IgD-negative memory B cell (primary cell): ENCODE data around the gene TFG. TPM values are rescaled to one million over a fixed set of nuclear protein-coding genes. Genes with fewer than 3 reads are reported as not detected.

ENCODE experiments used
- H3K27ac Mint-ChIP-seq, 3 donors: one replicate each; pipeline ENCODE4 v1.8.0; 2020 to 2022; ENCODE audit warnings: mild to moderate bottlenecking in 3 of 3, mixed read lengths in 3 of 3, moderate library complexity in 1 of 3
- H3K27me3 Mint-ChIP-seq: one replicate; pipeline ENCODE4 v1.8.0; 2021; ENCODE audit warnings: mixed read lengths
- H3K36me3 Mint-ChIP-seq: one replicate; pipeline ENCODE4 v1.8.0; 2020; ENCODE audit warnings: mild to moderate bottlenecking, mixed read lengths
- H3K4me1 Mint-ChIP-seq, 3 donors: one replicate each; pipeline ENCODE4 v1.8.0; 2020 to 2022; ENCODE audit warnings: mixed read lengths in 3 of 3, mild to moderate bottlenecking in 1 of 3
- H3K4me3 Mint-ChIP-seq, 4 donors: one replicate each; pipeline ENCODE4 v1.8.0; 2020 to 2022; ENCODE audit warnings: mild to moderate bottlenecking in 4 of 4, mixed read lengths in 4 of 4, moderate library complexity in 3 of 4
- H3K9me3 Mint-ChIP-seq, 3 donors: one replicate each; pipeline ENCODE4 v1.8.0; 2020 to 2021; ENCODE audit warnings: mixed read lengths in 3 of 3, mild to moderate bottlenecking in 1 of 3
- polyA plus RNA-seq: library from polyadenylated mRNA; unstranded; fragments of 300-500 nt; fragmentation: Illumina TruSeq; gene quantifications from one replicate; pipeline ENCODE4 v1.2.3, GENCODE V29; 2021

Gene TFG
- polyA plus RNA-seq, 1 donor from 2014 or later, result 54.5 TPM

GRCh38 chr3:100759159-100759558 lies 49.9 kb downstream of the TFG start:
- Mint-ChIP-seq H3K4me1 (peaks cover 7 to 9% (median 7%) of the 10 kb centered on the region in 3 donors), H3K27ac (no peak overlapping the region), H3K27me3 (no peaks in the 10 kb centered on the region), H3K4me3 (no peak overlapping the region), H3K36me3 (no peaks in the 10 kb centered on the region), H3K9me3 (peaks cover 0 to 1% (median 0%) of the 10 kb centered on the region in 3 donors)

- H3K9me3 Mint-ChIP-seq, result peaks cover 0 to 1% (median 0%) of the 10 kb centered on the region in 3 donors
- no peak overlapping the region for H3K27ac Mint-ChIP-seq
- peaks cover 2% of the 10 kb centered on the region for H3K36me3 Mint-ChIP-seq
- H3K4me3 Mint-ChIP-seq, result no peak overlapping the region
- no peaks in the 10 kb centered on the region for H3K27me3 Mint-ChIP-seq
- H3K4me1 Mint-ChIP-seq, result peaks cover 7 to 9% (median 7%) of the 10 kb centered on the region in 3 donors
These were observed 50.7 kb downstream of the TFG start for GRCh38 chr3:100759950-100760349.

- Mint-ChIP-seq H3K4me1 (peaks cover 7 to 9% (median 7%) of the 10 kb centered on the region in 3 donors), H3K9me3 (peaks cover 0 to 1% (median 0%) of the 10 kb centered on the region in 3 donors), H3K27me3 (no peaks in the 10 kb centered on the region), H3K4me3 (no peak overlapping the region), H3K36me3 (peaks cover 2% of the 10 kb centered on the region), H3K27ac (no peak overlapping the region)
These were observed 51.1 kb downstream of the TFG start for GRCh38 chr3:100760377-100760776.

GRCh38 chr3:100761211-100761942 lies 52.1 kb downstream of the TFG start:
- Mint-ChIP-seq H3K27me3 (no peaks in the 10 kb centered on the region), H3K4me1 (peaks cover 7 to 9% (median 7%) of the 10 kb centered on the region in 3 donors), H3K27ac (peak overlapping the region in 1 of 3 donors; percentile 35), H3K9me3 (peaks cover 0 to 1% (median 0%) of the 10 kb centered on the region in 3 donors), H3K36me3 (peaks cover 2% of the 10 kb centered on the region), H3K4me3 (no peak overlapping the region)

- peaks cover 0 to 1% (median 0%) of the 10 kb centered on the region in 3 donors for H3K9me3 Mint-ChIP-seq
- peaks cover 2% of the 10 kb centered on the region for H3K36me3 Mint-ChIP-seq
- no peak overlapping the region for H3K27ac Mint-ChIP-seq
- peaks cover 7 to 8% (median 7%) of the 10 kb centered on the region in 3 donors for H3K4me1 Mint-ChIP-seq
- no peak overlapping the region for H3K4me3 Mint-ChIP-seq
- no peaks in the 10 kb centered on the region for H3K27me3 Mint-ChIP-seq
These were observed 52.7 kb downstream of the TFG start for GRCh38 chr3:100761951-100762350.

GRCh38 chr3:100765437-100765975 lies 56.2 kb downstream of the TFG start:
- H3K27me3 Mint-ChIP-seq, result no peaks in the 10 kb centered on the region
- H3K9me3 Mint-ChIP-seq, result peaks cover 0 to 1% (median 0%) of the 10 kb centered on the region in 3 donors
- H3K36me3 Mint-ChIP-seq, result peaks cover 2% of the 10 kb centered on the region
- H3K4me3 Mint-ChIP-seq, result no peak overlapping the region
- H3K4me1 Mint-ChIP-seq, result no peaks in the 10 kb centered on the region
- H3K27ac Mint-ChIP-seq, result no peak overlapping the region

- no peak overlapping the region for H3K4me3 Mint-ChIP-seq
These were observed 56.8 kb downstream of the TFG start for GRCh38 chr3:100766069-100766468.

GRCh38 chr3:100769693-100770092 lies 60.4 kb downstream of the TFG start:
- Mint-ChIP-seq H3K27me3 (no peaks in the 10 kb centered on the region), H3K9me3 (peaks cover 0 to 2% (median 0%) of the 10 kb centered on the region in 3 donors), H3K4me3 (no peak overlapping the region), H3K27ac (no peak overlapping the region), H3K36me3 (peaks cover 3% of the 10 kb centered on the region), H3K4me1 (no peaks in the 10 kb centered on the region)

More at GRCh38 chr3:100766069-100766468, 56.8 kb downstream of the TFG start:
- Mint-ChIP-seq H3K9me3 (peaks cover 0 to 1% (median 0%) of the 10 kb centered on the region in 3 donors), H3K27me3 (no peaks in the 10 kb centered on the region), H3K36me3 (peaks cover 2% of the 10 kb centered on the region), H3K27ac (no peak overlapping the region), H3K4me1 (no peaks in the 10 kb centered on the region)

- H3K27me3 Mint-ChIP-seq, result peaks cover 1% of the 10 kb centered on the region
- no peak overlapping the region for H3K4me3 Mint-ChIP-seq
- peaks cover 0 to 2% (median 0%) of the 10 kb centered on the region in 3 donors for H3K9me3 Mint-ChIP-seq
- no peaks in the 10 kb centered on the region for H3K4me1 Mint-ChIP-seq
- H3K36me3 Mint-ChIP-seq, result peaks cover 2% of the 10 kb centered on the region
- no peak overlapping the region for H3K27ac Mint-ChIP-seq
These were observed 65.9 kb downstream of the TFG start for GRCh38 chr3:100775226-100775625.

- Mint-ChIP-seq H3K9me3 (peaks cover 0 to 2% (median 0%) of the 10 kb centered on the region in 3 donors), H3K4me3 (no peak overlapping the region), H3K27me3 (peaks cover 1% of the 10 kb centered on the region), H3K4me1 (no peaks in the 10 kb centered on the region), H3K36me3 (peaks cover 2% of the 10 kb centered on the region), H3K27ac (no peak overlapping the region)
These were observed 66.4 kb downstream of the TFG start for GRCh38 chr3:100775669-100776068.

GRCh38 chr3:100776097-100776729 lies 66.9 kb downstream of the TFG start:
- H3K9me3 Mint-ChIP-seq, result peaks cover 0 to 2% (median 0%) of the 10 kb centered on the region in 3 donors
- peaks cover 1% of the 10 kb centered on the region for H3K27me3 Mint-ChIP-seq
- H3K4me1 Mint-ChIP-seq, result no peaks in the 10 kb centered on the region
- H3K4me3 Mint-ChIP-seq, result no peak overlapping the region
- H3K36me3 Mint-ChIP-seq, result peaks cover 2% of the 10 kb centered on the region
- no peak overlapping the region for H3K27ac Mint-ChIP-seq

GRCh38 chr3:100776746-100777145 lies 67.5 kb downstream of the TFG start:
- Mint-ChIP-seq H3K36me3 (peaks cover 2% of the 10 kb centered on the region), H3K27me3 (peaks cover 1% of the 10 kb centered on the region), H3K4me3 (no peak overlapping the region), H3K9me3 (peaks cover 0 to 2% (median 0%) of the 10 kb centered on the region in 3 donors), H3K4me1 (no peaks in the 10 kb centered on the region), H3K27ac (no peak overlapping the region)

- Mint-ChIP-seq H3K36me3 (peaks cover 2% of the 10 kb centered on the region), H3K4me1 (no peaks in the 10 kb centered on the region), H3K27me3 (peaks cover 1% of the 10 kb centered on the region), H3K4me3 (no peak overlapping the region), H3K27ac (peak overlapping the region in 1 of 3 donors; percentile 13), H3K9me3 (peaks cover 0 to 2% (median 0%) of the 10 kb centered on the region in 3 donors)
These were observed 68.0 kb downstream of the TFG start for GRCh38 chr3:100777271-100777670.

GRCh38 chr3:100779480-100779879 lies 70.2 kb downstream of the TFG start:
- peaks cover 0 to 2% (median 2%) of the 10 kb centered on the region in 3 donors for H3K9me3 Mint-ChIP-seq
- H3K4me1 Mint-ChIP-seq, result no peaks in the 10 kb centered on the region
- H3K4me3 Mint-ChIP-seq, result no peak overlapping the region
- no peak overlapping the region for H3K27ac Mint-ChIP-seq
- H3K27me3 Mint-ChIP-seq, result peaks cover 1% of the 10 kb centered on the region
- H3K36me3 Mint-ChIP-seq, result peaks cover 2% of the 10 kb centered on the region

- H3K27ac Mint-ChIP-seq, result no peak overlapping the region
- peaks cover 2% of the 10 kb centered on the region for H3K36me3 Mint-ChIP-seq
- H3K27me3 Mint-ChIP-seq, result peaks cover 1% of the 10 kb centered on the region
- H3K4me1 Mint-ChIP-seq, result no peaks in the 10 kb centered on the region
- H3K4me3 Mint-ChIP-seq, result no peak overlapping the region
- H3K9me3 Mint-ChIP-seq, result peaks cover 1 to 4% (median 3%) of the 10 kb centered on the region in 3 donors
These were observed 70.9 kb downstream of the TFG start for GRCh38 chr3:100780071-100780622.
